KMS-11 (cell line): ENCODE measurements around the gene UGDH.

ENCODE experiments used
- H2AFZ ChIP-seq: fragments of 200-600 bp; sonication (generic); 2 replicates; pipeline ENCODE4 v1.6.1; 2016; ENCODE audit warnings: antibody characterized with exemption, mixed run types, low read depth
- H3K27ac ChIP-seq: fragments of 200-600 bp; sonication (generic); 2 replicates; pipeline ENCODE4 v1.6.1; 2016; ENCODE audit warnings: mild to moderate bottlenecking, mixed run types
- H3K27me3 ChIP-seq: fragments of 200-600 bp; sonication (generic); 2 replicates; pipeline ENCODE4 v1.6.1; 2017; ENCODE audit warnings: mild to moderate bottlenecking, low read depth, mixed run types, moderate library complexity; ENCODE audit not compliant: insufficient read depth
- H3K36me3 ChIP-seq: fragments of 200-600 bp; sonication (generic); 2 replicates; pipeline ENCODE4 v1.6.1; 2017; ENCODE audit warnings: mild to moderate bottlenecking, mixed run types; ENCODE audit not compliant: insufficient read depth
- H3K4me1 ChIP-seq: fragments of 200-600 bp; sonication (generic); 2 replicates; pipeline ENCODE4 v1.6.1; 2016; ENCODE audit warnings: mild to moderate bottlenecking, low read depth, mixed run types; ENCODE audit not compliant: poor library complexity, severe bottlenecking
- H3K4me2 ChIP-seq: fragments of 200-600 bp; sonication (generic); 2 replicates; pipeline ENCODE4 v1.7.0; 2016; ENCODE audit warnings: mild to moderate bottlenecking, mixed run types
- H3K4me3 ChIP-seq: fragments of 200-600 bp; sonication (generic); IDR thresholded peaks from 2 replicates; pipeline ENCODE4 v1.6.1; 2017; ENCODE audit warnings: low read depth, low read length, mixed read lengths; ENCODE audit not compliant: insufficient read depth
- H3K79me2 ChIP-seq: fragments of 200-600 bp; sonication (generic); 2 replicates; pipeline ENCODE4 v1.6.1; 2016; ENCODE audit warnings: low read depth, mixed run types; ENCODE audit not compliant: insufficient read depth
- H3K9ac ChIP-seq: fragments of 200-600 bp; sonication (generic); 2 replicates; pipeline ENCODE4 v1.6.1; 2016; ENCODE audit warnings: mild to moderate bottlenecking, mixed run types
- H4K20me1 ChIP-seq: fragments of 200-600 bp; sonication (generic); 2 replicates; pipeline ENCODE4 v1.6.1; 2016; ENCODE audit warnings: mild to moderate bottlenecking, mixed run types; ENCODE audit not compliant: insufficient read depth
- CTCF ChIP-seq: fragments of 200-600 bp; sonication (generic); conservative IDR thresholded peaks from 2 replicates; pipeline ENCODE4 v1.6.1; 2017; ENCODE audit warnings: low read depth, mild to moderate bottlenecking, antibody characterized with exemption, low read length, moderate library complexity, mixed read lengths

Gene UGDH

GRCh38 chr4:39569209-39569608, 42.0 kb upstream of the UGDH start:
- H3K27me3 ChIP-seq: no peaks in the 10 kb centered on the region
- H3K79me2 ChIP-seq: no peaks in the 10 kb centered on the region
- no peak overlapping the region for H3K4me3 ChIP-seq
- H3K4me2 ChIP-seq: no peak overlapping the region
- no peaks in the 10 kb centered on the region for H3K4me1 ChIP-seq
- no peak for TF ChIP-seq CTCF
- H3K9ac ChIP-seq: no peak overlapping the region
- H2AFZ ChIP-seq: no peak overlapping the region
- no peak overlapping the region for H3K27ac ChIP-seq
- H4K20me1 ChIP-seq: no peaks in the 10 kb centered on the region
- no peaks in the 10 kb centered on the region for H3K36me3 ChIP-seq

GRCh38 chr4:39568805-39569204, 41.6 kb upstream of the UGDH start:
- Histone ChIP-seq H4K20me1 (no peaks in the 10 kb centered on the region), H3K9ac (no peak overlapping the region), H3K4me2 (no peak overlapping the region), H2AFZ (no peak overlapping the region), H3K27me3 (no peaks in the 10 kb centered on the region), H3K4me1 (no peaks in the 10 kb centered on the region), H3K4me3 (no peak overlapping the region), H3K27ac (no peak overlapping the region), H3K79me2 (no peaks in the 10 kb centered on the region), H3K36me3 (no peaks in the 10 kb centered on the region)
- no peak for TF ChIP-seq CTCF

GRCh38 chr4:39565878-39566600, 38.8 kb upstream of the UGDH start:
- no peaks in the 10 kb centered on the region for H3K79me2 ChIP-seq
- no peak overlapping the region for H3K4me3 ChIP-seq
- H4K20me1 ChIP-seq: no peaks in the 10 kb centered on the region
- H3K36me3 ChIP-seq: no peaks in the 10 kb centered on the region
- TF ChIP-seq CTCF: no peak
- no peaks in the 10 kb centered on the region for H3K4me1 ChIP-seq
- no peaks in the 10 kb centered on the region for H3K27me3 ChIP-seq
- no peak overlapping the region for H3K27ac ChIP-seq
- H2AFZ ChIP-seq: no peak overlapping the region
- H3K4me2 ChIP-seq: no peak overlapping the region
- H3K9ac ChIP-seq: no peak overlapping the region

GRCh38 chr4:39563346-39563847, 36.2 kb upstream of the UGDH start:
- no peak overlapping the region for H3K9ac ChIP-seq
- no peak overlapping the region for H3K4me2 ChIP-seq
- H3K79me2 ChIP-seq: no peaks in the 10 kb centered on the region
- no peaks in the 10 kb centered on the region for H3K4me1 ChIP-seq
- H3K4me3 ChIP-seq: no peak overlapping the region
- no peaks in the 10 kb centered on the region for H4K20me1 ChIP-seq
- H3K27ac ChIP-seq: no peak overlapping the region
- no peak for TF ChIP-seq CTCF
- no peak overlapping the region for H2AFZ ChIP-seq
- no peaks in the 10 kb centered on the region for H3K27me3 ChIP-seq
- no peaks in the 10 kb centered on the region for H3K36me3 ChIP-seq
